T-helper 9 cell (primary cell): ENCODE measurements around the gene TRHDE.

Source experiments
- DNase-seq: peaks from one replicate; pipeline ENCODE4 v3.0.0-alpha.2; 2020

Gene TRHDE

DNA sequence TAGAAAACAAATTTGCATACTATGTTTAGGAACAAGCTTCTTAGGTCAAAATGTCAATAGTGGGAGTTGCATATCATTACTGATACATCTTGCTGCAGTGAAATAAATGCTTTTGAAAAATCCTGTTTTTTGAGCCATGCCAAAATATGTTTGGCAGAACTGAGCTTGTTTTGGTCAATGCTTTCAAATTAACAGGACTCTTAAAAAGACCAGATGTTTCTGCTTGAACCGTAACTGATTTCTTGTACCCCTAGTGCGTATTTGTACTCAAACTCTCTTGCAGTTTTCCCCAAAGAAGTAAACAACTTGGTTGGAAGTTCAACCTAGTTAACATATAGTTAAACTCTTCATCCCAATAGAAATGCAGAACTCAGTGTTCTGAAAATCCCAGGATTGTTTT, 3.4 kb downstream of the TRHDE start:
- DNase-seq, result no peak

DNA sequence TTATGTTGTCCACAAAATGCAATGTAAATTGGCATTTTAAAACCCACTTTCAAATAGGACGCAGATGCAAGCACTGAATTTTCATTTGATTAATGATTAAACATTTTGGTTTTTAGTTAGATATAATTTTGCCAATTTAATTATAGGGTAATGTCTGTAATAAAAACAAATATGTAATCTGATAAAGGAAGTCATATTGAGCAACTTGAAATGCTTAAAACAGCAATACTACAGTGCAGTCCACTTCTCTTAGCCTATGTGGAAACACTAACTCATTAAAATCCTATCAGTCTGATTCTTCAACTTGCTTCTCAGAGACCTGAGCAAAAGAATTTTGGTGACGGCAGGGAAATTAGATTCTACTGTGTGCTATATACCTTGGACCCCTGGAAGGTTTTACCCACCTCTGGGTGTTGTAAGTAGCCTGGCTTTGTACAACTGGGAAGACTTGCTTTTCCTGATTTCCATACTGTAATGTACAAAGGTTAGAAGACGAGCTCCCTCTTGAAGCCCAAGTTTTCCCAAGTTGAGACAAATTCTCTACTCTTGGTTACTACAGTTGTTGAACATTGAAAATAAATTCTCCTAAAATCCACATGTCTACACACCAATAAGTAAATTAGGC, 4.1 kb downstream of the TRHDE start:
- DNase-seq, result no peak

DNA sequence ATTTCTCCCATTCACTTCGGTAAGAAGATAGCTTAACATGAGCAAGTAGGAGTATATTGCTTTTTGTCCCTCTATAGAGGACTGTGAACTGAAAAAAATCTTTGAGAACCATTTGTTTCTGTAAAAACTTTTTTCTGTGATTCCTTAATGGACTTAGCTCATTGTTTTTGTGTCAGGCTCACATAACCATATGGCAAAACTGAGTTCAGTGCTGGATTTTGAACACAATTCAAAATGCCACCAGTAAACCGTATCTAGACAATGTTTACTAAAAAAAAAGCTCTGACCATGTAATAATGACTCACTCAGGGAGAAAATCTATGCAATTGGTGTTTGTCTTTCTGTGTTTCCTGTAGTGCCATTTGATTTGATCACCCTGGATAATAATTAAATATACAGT, 5.2 kb downstream of the TRHDE start:
- no peak for DNase-seq

DNA sequence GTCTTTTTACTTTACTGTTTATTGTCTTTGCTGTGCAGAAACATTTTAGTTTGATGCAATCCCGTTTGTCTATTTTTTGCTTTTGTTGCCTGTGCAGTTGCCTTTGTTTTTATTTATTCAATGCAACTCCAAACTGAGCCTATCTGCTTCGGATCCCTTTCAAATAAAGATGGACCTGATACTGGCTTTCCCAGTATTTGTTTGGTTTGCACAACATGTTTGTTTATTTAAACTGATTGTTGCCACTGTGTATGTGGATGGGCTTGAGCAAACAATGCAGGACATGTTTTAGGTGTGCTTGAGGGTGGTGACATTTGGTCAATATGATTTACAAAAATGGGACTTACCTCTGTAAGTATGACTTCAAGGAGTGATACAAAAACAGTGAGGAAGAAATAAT, 6.7 kb downstream of the TRHDE start:
- no peak for DNase-seq

DNA sequence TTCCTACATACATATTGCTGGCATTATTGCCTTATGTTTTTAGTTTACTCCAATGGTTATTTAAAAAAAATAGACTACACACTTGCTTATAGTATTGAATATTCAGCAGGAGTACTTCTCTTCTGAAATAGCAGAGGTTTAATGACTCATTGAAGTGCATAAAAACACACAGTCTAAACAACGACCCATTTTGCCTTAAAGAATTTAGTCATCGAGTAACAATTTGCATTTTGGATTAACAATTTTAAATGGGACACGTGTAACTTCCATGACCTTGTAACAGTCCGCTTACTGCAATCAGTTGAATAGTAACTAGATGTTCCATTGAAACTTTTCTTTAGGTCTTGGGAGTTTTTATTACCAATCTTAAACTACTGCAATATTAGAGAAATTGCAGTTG, 9.0 kb downstream of the TRHDE start:
- no peak for DNase-seq

DNA sequence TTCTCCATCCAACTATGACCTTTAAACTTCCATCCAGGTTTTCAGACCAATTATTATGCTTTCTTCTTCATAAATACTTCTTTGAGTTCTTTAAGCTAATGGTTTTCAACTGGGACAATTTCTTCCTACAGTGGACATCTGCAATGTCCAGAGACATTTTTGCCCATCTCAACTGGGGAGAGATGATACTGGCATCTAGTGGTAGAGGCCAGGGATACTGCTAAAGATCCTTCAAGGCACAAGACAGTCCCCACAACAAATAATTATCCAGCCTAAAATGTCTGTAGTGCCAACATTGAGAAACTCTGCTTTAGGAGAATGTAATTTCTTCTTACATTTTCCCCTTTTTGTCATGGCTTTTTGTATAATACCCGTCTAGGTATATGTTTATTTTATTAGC, 10.6 kb downstream of the TRHDE start:
- DNase-seq, result no peak

DNA sequence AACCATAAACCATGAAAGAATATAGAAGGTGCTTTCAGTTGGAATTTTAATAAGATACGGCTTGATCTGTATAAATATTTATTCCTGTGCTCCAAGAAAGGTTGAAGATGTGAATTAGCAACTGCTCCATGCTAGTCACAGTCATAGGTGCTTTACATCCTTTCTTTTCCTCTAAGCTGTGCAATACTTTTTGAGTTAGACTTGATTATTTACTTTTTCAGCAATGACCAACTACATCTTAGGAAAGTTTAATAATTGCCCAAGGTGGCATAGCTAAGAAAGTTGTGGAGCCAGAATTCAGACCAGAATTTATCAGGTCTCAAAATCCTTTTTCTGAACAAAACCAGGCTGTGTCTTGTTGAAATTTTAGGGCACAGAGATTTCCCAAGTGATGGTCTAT, 13.7 kb downstream of the TRHDE start:
- no peak for DNase-seq

DNA sequence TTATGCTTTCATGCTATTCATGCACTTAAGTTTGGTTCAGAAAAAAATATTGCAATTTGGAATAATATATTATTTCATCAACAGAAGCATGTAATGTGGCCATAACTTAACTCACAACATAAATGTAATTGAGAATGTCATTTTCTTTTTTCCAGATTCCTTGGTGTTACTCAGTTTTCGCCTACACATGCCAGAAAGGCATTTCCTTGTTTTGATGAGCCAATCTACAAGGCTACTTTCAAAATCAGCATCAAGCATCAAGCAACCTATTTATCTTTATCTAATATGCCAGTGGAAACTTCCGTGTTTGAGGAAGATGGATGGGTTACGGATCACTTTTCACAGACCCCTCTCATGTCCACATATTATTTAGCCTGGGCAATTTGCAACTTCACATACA, 14.4 kb downstream of the TRHDE start:
- no peak for DNase-seq

DNA sequence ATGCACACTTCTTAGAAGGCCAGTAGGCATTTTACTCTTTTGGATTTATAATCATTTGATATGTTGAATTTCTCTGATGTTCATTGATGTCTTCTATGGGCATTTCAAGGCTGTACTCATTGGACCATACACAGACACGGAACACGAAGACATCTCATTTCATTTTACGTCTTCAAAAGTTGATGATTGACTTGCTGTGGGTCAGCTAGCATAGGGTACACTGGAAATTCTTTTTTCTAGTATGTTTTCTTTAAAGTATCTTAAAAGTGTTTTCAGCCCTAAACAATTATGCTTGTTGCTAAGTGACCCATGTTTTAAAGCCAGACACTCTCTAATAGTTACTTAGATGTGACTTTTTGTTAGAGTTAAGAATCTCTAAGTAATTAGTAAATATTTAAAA, 16.3 kb downstream of the TRHDE start:
- DNase-seq, result no peak

DNA sequence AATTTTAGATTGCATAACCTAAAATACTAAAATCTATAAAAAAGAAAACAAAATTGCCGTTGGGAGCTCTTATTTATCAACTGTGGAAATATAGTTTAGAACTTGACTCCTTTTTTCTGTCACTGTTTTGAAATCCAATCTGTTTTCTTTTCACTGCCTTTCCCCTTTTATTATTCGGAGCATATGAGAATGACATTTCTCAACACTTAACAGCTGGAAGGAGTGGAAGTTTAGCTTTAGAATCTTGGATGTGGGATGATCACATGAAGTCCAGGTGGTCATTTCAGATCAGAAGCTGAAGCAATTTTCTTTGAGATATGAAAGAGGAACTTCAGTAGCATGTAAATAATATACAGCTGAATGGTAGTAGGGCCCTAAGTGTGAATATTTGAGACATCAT, 16.7 kb downstream of the TRHDE start:
- no peak for DNase-seq

DNA sequence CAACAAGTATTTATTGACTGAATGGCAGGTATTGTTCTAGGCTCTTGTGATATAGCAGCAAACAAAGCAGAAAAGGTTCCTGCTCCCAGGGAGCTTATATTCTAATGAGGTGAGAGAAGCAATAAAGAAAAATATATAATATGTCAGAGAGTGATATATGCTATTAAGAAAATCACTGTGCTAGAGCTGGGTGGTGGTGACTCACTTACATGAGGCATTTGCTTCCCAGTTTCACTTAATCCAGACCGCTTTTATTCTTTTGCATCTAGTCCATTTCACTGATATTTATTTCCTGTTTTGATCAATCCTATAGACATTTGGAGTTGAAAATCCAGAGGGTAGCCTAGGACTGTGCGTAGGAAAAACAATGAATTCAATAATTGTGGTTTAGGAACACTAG, 17.5 kb downstream of the TRHDE start:
- no peak for DNase-seq

DNA sequence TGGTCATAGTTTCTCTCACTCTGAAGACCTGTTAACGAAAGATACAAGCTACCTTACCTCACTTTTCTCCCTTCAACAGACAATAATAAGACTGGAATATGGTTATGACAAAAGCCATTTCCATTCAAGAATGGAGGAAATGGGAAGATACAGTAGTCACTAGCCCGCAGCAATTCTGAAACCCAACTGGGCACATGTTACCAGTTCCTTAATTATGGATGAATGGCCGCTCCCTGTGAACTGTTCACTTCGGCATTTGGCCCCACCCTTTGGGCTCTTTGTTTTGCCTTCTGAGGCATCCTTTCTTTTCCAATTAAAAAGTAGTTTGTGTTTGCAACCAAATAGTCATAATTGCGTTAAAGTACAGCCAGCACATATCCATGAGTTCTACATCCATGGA, 19.0 kb downstream of the TRHDE start:
- DNase-seq, result no peak

DNA sequence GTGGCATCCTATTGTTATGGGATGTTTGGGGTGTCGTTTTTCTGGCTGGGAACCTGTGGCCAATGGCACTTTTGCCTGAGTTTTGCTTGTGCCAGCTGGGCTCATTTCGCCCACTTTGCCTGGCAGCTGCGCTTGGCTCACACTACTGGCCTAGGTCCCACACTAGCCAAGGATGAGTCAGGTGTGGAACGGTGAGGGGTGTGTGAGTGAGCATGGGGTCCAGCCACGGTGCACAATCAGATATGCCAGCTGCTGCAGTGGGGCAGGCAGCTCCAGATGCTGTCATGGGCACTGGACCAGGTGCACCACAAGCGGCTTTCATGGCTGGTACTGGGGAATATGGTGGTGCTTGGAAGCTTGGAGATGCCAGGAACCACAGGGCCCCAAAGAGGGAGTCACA, 21.5 kb downstream of the TRHDE start:
- no peak for DNase-seq

DNA sequence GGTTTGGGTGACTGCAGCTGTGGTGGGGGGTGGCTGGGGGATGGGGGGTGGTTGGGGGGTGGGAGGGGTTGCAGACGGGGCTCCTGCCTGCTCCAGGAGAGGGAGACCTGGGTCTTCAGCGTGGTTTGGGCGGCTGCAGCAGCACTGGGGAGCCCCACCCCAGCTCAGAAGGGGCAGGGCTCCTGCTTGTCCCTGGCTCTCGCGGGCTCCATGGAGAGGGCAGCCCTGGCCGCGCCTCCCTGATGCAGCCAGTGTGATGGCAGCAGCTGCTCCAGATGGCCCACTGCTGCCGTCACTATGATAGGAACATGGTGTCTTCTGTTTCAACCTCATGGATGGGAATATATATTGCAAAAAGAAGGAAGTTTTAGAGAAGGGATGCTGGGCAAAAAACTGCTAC, 22.9 kb downstream of the TRHDE start:
- no peak for DNase-seq

DNA sequence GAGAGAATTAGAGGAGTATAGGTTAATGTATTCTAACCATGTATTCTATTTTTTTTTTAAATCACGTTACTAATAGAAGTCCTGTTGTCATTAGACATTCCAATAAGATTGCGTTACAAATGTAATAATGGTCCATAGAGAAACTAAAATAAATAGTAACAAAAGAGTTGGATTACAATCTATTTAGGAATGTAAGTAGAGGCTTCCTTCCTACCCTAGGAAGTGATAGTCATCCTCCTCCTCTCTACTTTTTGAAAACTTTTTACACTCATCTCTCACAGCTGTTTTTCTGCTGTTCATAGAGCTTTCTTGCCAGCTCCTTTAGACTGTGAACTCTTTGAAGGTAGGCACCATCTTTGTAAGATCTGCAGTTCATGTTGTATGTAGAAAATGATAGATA, 23.6 kb downstream of the TRHDE start:
- DNase-seq, result no peak

DNA sequence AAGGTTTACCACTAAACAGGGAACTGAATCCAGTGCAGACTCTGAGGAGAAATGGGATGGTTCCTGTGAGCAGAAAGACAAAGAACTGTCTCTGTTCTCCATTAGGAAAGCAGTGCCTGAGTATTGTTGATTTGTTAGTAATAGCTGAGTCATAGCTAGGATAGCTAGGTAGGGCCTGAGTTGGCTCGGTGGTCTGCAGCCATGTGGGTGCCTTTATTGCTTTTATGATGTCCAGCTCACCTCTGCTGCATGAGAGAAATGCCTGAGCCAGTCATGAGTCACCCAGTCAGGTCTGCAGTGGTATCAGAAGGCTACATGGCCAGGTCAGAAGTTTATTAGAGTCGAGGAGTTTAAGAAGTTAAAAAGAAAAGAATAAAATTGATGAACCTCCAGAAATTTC, 24.2 kb downstream of the TRHDE start:
- no peak for DNase-seq

DNA sequence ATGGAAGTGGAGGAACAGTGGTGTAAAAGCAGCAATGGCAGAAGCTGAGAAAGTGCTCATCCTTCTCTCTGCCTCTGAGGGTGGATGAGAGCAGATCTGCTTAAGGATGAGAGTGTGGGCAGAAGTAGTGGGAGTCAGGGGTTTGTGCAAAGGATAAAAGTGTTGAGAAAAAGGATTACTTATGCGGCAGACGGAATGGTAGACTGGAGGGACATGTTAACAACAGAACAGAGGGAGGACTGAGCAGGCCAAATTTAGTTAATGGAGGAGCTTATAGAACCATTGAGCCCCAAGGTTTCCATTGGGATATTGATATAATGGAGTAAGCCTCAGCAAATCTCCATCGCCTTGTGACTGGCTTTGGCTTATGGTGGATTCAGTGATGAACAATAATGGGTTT, 25.5 kb downstream of the TRHDE start:
- no peak for DNase-seq

DNA sequence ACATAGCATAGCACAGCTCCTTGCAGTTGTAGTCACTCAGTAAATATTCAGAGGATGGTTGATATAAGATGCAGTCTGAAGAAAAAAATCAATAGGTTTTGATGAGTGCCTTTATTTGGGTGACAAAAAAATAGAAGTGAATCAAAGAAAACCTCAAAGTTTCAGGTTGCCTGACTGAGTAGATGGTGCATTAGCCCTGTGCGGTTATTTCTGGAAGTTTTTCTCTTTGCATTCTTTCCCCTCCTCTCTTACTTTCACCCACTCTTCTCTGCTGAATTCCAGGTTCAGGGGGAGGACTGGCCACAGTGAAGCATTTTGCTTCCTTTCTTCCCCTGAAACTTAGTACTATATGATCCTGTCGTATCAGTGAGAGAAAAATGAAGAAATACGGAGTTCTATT, 28.6 kb downstream of the TRHDE start:
- DNase-seq, result no peak

DNA sequence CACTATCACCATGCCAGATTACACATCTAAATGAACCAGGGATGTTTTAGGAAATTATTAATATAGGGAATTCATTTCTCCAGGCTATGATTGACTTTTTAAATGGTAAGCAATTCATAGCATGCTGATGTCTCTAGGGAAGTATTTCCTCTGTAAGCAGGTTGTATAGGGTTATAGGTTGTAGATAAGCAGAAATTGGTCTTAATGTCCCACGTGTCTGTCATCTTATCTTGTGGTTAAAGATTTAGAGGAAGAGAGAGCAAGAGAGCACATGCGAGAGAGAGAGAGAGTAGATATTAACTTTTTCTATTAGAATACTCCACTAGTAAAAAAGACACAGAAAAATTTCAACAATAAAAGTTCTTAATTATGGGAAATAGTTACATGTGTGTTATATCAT, 32.6 kb downstream of the TRHDE start:
- no peak for DNase-seq

DNA sequence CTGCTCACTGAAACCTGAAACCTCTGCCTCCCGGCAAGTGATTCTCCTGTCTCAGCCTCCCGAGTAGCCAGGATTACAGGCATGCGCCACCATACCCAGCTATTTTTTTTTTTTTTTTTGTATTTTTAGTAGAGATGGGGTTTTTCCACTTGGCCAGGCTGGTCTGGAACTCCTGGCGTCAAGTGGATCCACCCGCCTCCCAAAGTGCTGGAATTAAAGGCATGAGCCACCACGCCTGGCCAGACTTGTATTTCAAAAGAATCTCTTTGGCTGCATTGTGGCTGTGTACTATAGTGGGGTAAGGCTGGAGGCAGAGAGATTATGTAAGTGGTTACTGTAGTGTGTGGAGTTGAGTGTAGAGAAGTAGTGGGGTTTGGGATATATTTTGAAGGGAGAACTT, 35.1 kb downstream of the TRHDE start:
- no peak for DNase-seq

DNA sequence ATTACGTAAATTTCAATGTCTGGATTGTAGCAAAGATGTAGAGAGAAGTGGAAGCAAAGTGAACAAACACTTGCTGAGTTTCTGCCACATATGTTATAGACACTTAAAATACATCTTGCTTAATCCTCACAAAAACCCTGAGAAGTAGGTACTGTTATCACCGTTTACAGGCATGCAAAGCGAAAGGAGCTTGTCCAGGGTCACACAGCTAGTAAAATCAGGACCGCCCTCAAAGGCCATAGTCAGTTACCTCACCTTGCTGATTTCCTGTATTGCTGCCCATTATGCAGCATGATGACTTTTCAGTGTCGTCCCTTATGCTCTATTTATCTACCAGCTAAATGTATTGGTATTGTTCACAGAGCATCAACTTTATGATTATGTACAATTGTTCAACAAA, 39.8 kb downstream of the TRHDE start:
- DNase-seq, result no peak

DNA sequence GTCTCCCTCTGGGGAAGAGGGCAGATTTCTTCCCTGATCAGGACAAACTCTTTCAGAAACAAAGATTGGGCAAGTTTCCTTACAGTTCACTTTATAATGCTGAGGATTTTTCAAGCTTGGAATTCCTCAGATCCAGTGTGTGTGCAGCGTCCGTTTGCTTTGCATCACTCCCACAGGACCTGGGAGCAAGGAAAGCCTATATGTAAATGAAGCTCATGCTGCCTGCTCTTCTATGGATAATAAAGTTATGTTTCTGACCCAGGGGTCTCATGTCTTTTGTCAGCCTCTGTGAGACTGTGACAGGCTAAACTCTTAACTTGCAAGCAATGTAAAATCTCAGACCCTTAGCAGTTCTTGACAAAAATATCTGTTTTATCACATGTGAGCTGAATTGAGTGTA, 41.6 kb downstream of the TRHDE start:
- no peak for DNase-seq

DNA sequence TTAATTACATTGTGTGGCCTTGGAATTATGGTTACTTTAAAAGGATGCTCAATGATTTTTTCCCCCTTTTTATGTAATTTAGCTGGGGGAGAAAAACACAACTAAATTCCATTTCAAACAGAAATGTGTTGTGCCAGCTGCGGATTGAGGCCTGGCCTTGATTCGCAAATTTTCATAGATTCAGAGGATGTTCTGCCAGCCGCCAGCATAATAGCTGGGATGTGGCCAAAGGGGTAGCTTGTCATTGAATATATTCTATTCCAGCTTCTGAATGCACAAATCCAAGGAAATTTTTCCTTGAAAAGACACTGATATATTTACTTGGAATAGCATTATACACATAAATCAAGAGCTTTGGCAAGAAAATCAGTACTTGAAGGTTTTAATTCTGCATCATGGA, 43.7 kb downstream of the TRHDE start:
- no peak for DNase-seq

DNA sequence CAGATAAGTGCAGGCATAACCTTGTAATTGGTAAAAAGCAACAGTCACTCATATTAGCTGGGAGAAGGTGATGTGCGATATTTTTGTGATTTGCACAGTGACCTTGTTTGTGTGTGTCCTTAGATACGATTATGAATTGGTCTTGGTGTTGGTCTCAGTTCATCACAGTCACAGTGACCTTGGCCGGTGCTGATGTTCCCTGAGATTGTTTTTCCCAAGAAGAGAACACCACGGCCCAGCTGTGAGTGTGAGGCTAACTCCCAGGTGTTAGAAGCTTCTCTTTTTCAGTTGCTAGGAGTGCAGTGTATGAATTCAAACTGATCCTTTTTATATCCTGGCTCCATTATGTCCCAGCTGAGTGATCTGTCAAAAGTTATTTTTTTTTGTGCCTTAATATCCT, 46.2 kb downstream of the TRHDE start:
- no peak for DNase-seq

DNA sequence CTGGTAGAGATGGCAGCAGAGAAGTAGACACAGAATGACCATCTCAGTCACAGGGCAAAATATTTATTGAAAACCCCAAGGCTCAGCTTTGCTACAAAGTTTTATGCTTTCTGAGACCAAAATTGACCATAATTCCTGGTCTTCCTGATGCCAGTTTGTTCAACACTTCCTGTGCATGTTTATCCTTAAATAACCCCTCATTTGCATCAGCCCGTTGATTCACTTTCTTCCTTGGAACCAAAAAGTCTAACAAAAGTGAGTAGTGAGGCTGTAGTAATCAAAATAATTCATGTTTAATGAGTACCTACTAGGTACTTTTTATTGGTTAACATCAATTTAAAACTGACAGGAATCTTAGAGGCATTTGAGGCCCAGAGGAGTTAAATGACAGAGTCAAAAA, 51.7 kb downstream of the TRHDE start:
- DNase-seq, result no peak

DNA sequence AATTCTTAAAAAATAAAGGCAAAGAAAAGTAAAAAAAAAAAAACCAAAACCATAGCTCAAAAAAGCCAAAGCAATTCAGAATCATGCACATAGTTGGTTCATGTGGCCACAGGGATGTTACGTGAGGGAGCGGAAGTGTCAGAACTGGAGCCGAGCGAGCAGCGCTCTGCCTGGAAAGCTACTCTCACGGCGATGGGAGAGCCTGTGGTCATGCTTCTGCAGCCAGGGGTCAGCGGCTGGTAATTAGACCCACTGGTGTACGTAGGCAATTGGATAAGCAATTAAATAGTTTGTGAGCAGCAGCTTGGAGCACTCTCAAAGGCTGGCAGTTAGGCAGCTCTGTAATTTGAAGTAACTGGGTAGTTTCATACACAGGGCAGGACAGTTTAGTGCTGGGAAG, 58.1 kb downstream of the TRHDE start:
- DNase-seq, result no peak
